Astrocyte (in vitro differentiated cells and primary cell): ENCODE data around the gene AHSP. TPM values are rescaled to one million over a fixed set of nuclear protein-coding genes. Genes with fewer than 3 reads are reported as not detected.

Experiments
- DNase-seq: peaks from one replicate; pipeline ENCODE4 v3.0.0-alpha.2; 2010; ENCODE audit warnings: low read depth
- FAIRE-seq: peaks from 2 replicates; lab custom pipeline; 2011; peaks lifted over from hg19 to GRCh38; lab: Jason Lieb, UNC
- H2AFZ ChIP-seq: 2 replicates; pipeline ENCODE4 v1.6.0; 2012; ENCODE audit warnings: low read depth, low read length, inconsistent platforms
- H3K27ac ChIP-seq: 2 replicates; pipeline ENCODE4 v1.5.1; 2011; ENCODE audit warnings: low read depth, low read length, inconsistent platforms
- H3K27me3 ChIP-seq: 2 replicates; pipeline ENCODE4 v1.6.0; 2011; ENCODE audit warnings: low read length, inconsistent platforms; ENCODE audit not compliant: insufficient read depth
- H3K36me3 ChIP-seq: 2 replicates; pipeline ENCODE4 v1.5.1; 2011; ENCODE audit warnings: low read length, inconsistent platforms; ENCODE audit not compliant: insufficient read depth
- H3K4me1 ChIP-seq: 2 replicates; pipeline ENCODE4 v1.5.1; 2011; ENCODE audit warnings: low read length, inconsistent platforms; ENCODE audit not compliant: insufficient read depth
- H3K4me2 ChIP-seq: 2 replicates; pipeline ENCODE4 v1.6.0; 2012; ENCODE audit warnings: low read length, inconsistent platforms
- H3K4me3 ChIP-seq: 2 replicates; pipeline ENCODE4 v1.5.1; 2011; ENCODE audit warnings: low read depth, mild to moderate bottlenecking, low read length, inconsistent platforms; ENCODE audit not compliant: insufficient read depth
- H3K79me2 ChIP-seq: 2 replicates; pipeline ENCODE4 v1.6.0; 2012; ENCODE audit warnings: mild to moderate bottlenecking, low read length, inconsistent platforms; ENCODE audit not compliant: insufficient read depth
- H3K9ac ChIP-seq: 2 replicates; pipeline ENCODE4 v1.6.0; 2012; ENCODE audit warnings: mild to moderate bottlenecking, low read length, inconsistent platforms
- H3K9me3 ChIP-seq: 2 replicates; pipeline ENCODE4 v1.5.1; 2012; ENCODE audit warnings: low read depth, mild to moderate bottlenecking, low read length, inconsistent platforms; ENCODE audit not compliant: insufficient read depth
- H4K20me1 ChIP-seq: 2 replicates; pipeline ENCODE4 v1.6.0; 2012; ENCODE audit warnings: low read length, inconsistent platforms; ENCODE audit not compliant: insufficient read depth
- H3K27ac Mint-ChIP-seq: one replicate; pipeline ENCODE4 v1.8.0; 2021; ENCODE audit warnings: mild to moderate bottlenecking, mixed read lengths; ENCODE audit not compliant: unreplicated experiment
- H3K27me3 Mint-ChIP-seq: one replicate; pipeline ENCODE4 v1.8.0; 2021; ENCODE audit warnings: low read depth, mixed read lengths; ENCODE audit not compliant: unreplicated experiment
- H3K36me3 Mint-ChIP-seq: one replicate; pipeline ENCODE4 v1.8.0; 2021; ENCODE audit warnings: low read depth, mixed read lengths; ENCODE audit not compliant: unreplicated experiment
- H3K4me1 Mint-ChIP-seq: one replicate; pipeline ENCODE4 v1.8.0; 2021; ENCODE audit warnings: low read depth, mixed read lengths; ENCODE audit not compliant: unreplicated experiment
- H3K4me3 Mint-ChIP-seq: one replicate; pipeline ENCODE4 v1.8.0; 2021; ENCODE audit warnings: mild to moderate bottlenecking, moderate library complexity, mixed read lengths; ENCODE audit not compliant: unreplicated experiment
- H3K9me3 Mint-ChIP-seq: one replicate; pipeline ENCODE4 v1.8.0; 2021; ENCODE audit warnings: mild to moderate bottlenecking, mixed read lengths; ENCODE audit not compliant: unreplicated experiment
- CTCF ChIP-seq: IDR thresholded peaks from 2 replicates; pipeline ENCODE4 v1.5.1; 2011; ENCODE audit warnings: low read depth, mild to moderate bottlenecking, inconsistent platforms, low read length, moderate library complexity; ENCODE audit not compliant: insufficient read depth
- EZH2 ChIP-seq: IDR thresholded peaks from 2 replicates; pipeline ENCODE4 v1.6.1; 2012; ENCODE audit warnings: mild to moderate bottlenecking, low read length, inconsistent platforms; ENCODE audit not compliant: insufficient read depth
- total RNA-seq: library from RNA; stranded (reverse); gene quantifications from 2 replicates; pipeline ENCODE4 v1.2.1, GENCODE V29; 2021

The AHSP gene
- total RNA-seq, 1 donor from 2014 or later = not detected

GRCh38 chr16:31530405-31530804 lies 2.7 kb downstream of the AHSP start:
- DNase-seq = no peak
- Histone ChIP-seq H3K27ac (no peak overlapping the region), H3K27me3 (peaks cover 20% of the 10 kb centered on the region), H3K36me3 (no peaks in the 10 kb centered on the region), H3K4me2 (no peak overlapping the region), H3K4me3 (no peak overlapping the region), H3K4me1 (peaks cover 5% of the 10 kb centered on the region), H3K9me3 (no peaks in the 10 kb centered on the region), H4K20me1 (no peaks in the 10 kb centered on the region), H2AFZ (no peak overlapping the region), H3K9ac (no peak overlapping the region), H3K79me2 (no peaks in the 10 kb centered on the region)
- no peaks in the 10 kb centered on the region for H3K36me3 Mint-ChIP-seq
- H3K27ac Mint-ChIP-seq = no peak overlapping the region
- peaks cover 25% of the 10 kb centered on the region for H3K27me3 Mint-ChIP-seq
- H3K4me1 Mint-ChIP-seq = peaks cover 7% of the 10 kb centered on the region
- TF ChIP-seq CTCF (no peak), EZH2 (no peak)
- H3K9me3 Mint-ChIP-seq = peaks cover 11% of the 10 kb centered on the region
- FAIRE-seq = no peak
- H3K4me3 Mint-ChIP-seq = no peak overlapping the region

- no peak for TF ChIP-seq EZH2
- no peak for TF ChIP-seq CTCF
- no peak overlapping the region for H3K4me3 ChIP-seq
- H3K27me3 ChIP-seq = peaks cover 22% of the 10 kb centered on the region
- no peaks in the 10 kb centered on the region for H3K79me2 ChIP-seq
- H4K20me1 ChIP-seq = no peaks in the 10 kb centered on the region
- H3K27ac Mint-ChIP-seq = no peak overlapping the region
- H3K36me3 Mint-ChIP-seq = no peaks in the 10 kb centered on the region
- H3K9me3 Mint-ChIP-seq = peaks cover 11% of the 10 kb centered on the region
- peaks cover 5% of the 10 kb centered on the region for H3K4me1 ChIP-seq
- peaks cover 28% of the 10 kb centered on the region for H3K27me3 Mint-ChIP-seq
- H3K4me3 Mint-ChIP-seq = no peak overlapping the region
- H3K9ac ChIP-seq = no peak overlapping the region
- H3K9me3 ChIP-seq = no peaks in the 10 kb centered on the region
- H3K4me2 ChIP-seq = no peak overlapping the region
- H3K36me3 ChIP-seq = no peaks in the 10 kb centered on the region
- H3K27ac ChIP-seq = no peak overlapping the region
- FAIRE-seq (no peak), DNase-seq (no peak)
- H2AFZ ChIP-seq = no peak overlapping the region
- peaks cover 7% of the 10 kb centered on the region for H3K4me1 Mint-ChIP-seq
These were observed 3.4 kb downstream of the AHSP start for GRCh38 chr16:31531096-31531495.

GRCh38 chr16:31532120-31532519 lies 4.4 kb downstream of the AHSP start:
- Mint-ChIP-seq H3K36me3 (no peaks in the 10 kb centered on the region), H3K27ac (no peak overlapping the region), H3K4me1 (peaks cover 7% of the 10 kb centered on the region), H3K4me3 (no peak overlapping the region), H3K9me3 (peaks cover 11% of the 10 kb centered on the region), H3K27me3 (peaks cover 28% of the 10 kb centered on the region)
- peaks cover 5% of the 10 kb centered on the region for H3K4me1 ChIP-seq
- H3K4me3 ChIP-seq = no peak overlapping the region
- H4K20me1 ChIP-seq = no peaks in the 10 kb centered on the region
- no peak overlapping the region for H2AFZ ChIP-seq
- H3K9me3 ChIP-seq = no peaks in the 10 kb centered on the region
- no peaks in the 10 kb centered on the region for H3K36me3 ChIP-seq
- no peak for DNase-seq
- H3K9ac ChIP-seq = no peak overlapping the region
- no peak for TF ChIP-seq CTCF
- TF ChIP-seq EZH2 = no peak
- FAIRE-seq = no peak
- no peak overlapping the region for H3K27ac ChIP-seq
- H3K4me2 ChIP-seq = no peak overlapping the region
- no peaks in the 10 kb centered on the region for H3K79me2 ChIP-seq
- peaks cover 24% of the 10 kb centered on the region for H3K27me3 ChIP-seq
